Effector memory CD4-positive, alpha-beta T cell (primary cell): ENCODE results near the gene OR2F2.

Experiments used
- DNase-seq, 3 donors: peaks; one replicate each; pipeline ENCODE4 v3.0.0-alpha.2; 2020
- H3K27ac ChIP-seq: 2 replicates; pipeline ENCODE4 v1.7.0; 2013; ENCODE audit warnings: mild to moderate bottlenecking, low read length, moderate library complexity; ENCODE audit not compliant: insufficient read depth, poor library complexity, severe bottlenecking
- H3K27me3 ChIP-seq: replicated peaks from 2 replicates; pipeline ENCODE4 v1.7.0; 2013; ENCODE audit warnings: mild to moderate bottlenecking, low read length; ENCODE audit not compliant: insufficient read depth, control insufficient read depth, poor library complexity, severe bottlenecking
- H3K36me3 ChIP-seq: 2 replicates; pipeline ENCODE4 v1.7.0; 2013; ENCODE audit warnings: mild to moderate bottlenecking, low read length, moderate library complexity; ENCODE audit not compliant: control insufficient read depth, insufficient read depth
- H3K4me1 ChIP-seq: 2 replicates; pipeline ENCODE4 v1.7.0; 2013; ENCODE audit warnings: low read length, mild to moderate bottlenecking; ENCODE audit not compliant: control insufficient read depth, insufficient read depth, poor library complexity, severe bottlenecking
- H3K4me3 ChIP-seq: 2 replicates; pipeline ENCODE4 v1.7.0; 2013; ENCODE audit warnings: low read length, low read depth, mild to moderate bottlenecking; ENCODE audit not compliant: insufficient read depth, poor library complexity, severe bottlenecking
- H3K9me3 ChIP-seq: 2 replicates; pipeline ENCODE4 v1.7.0; 2013; ENCODE audit warnings: mild to moderate bottlenecking, low read length, moderate library complexity; ENCODE audit not compliant: control insufficient read depth

OR2F2 gene

DNA sequence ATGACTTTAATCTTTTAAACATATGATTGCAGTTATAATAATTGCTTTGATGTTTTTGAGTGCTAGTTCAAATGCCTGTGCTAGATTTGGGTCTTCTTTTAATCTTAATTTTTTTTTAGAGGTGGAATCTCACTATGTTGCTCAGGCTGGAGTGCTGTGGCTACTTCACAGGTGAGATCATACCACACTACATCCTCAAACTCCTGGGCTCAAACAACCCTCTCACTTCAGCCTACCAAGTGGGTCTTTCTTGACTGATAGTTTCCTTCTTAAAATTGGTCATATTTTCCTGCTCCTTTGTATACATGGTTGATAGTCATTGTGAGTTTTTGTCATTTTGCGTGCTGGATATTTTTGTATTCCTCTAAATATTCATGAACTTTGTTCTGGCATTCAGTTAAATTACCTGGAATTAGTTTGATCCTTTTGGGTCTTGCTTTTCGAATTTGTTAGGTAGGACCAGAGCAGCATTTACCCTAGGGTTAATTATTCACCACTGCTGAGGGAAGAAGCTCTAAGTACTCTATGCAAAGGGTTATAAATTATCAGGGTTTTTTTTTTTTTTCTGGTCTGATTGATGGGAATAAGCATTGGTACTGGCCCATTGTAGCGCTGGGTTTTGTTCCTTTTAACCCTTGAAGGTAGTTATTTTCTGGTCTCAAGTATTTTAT, 21.0 kb upstream of the OR2F2 start:
- no peaks in the 10 kb centered on the region for H3K9me3 ChIP-seq
- no peak overlapping the region for H3K4me3 ChIP-seq
- H3K27ac ChIP-seq = no peak overlapping the region
- H3K36me3 ChIP-seq = no peaks in the 10 kb centered on the region
- no peaks in the 10 kb centered on the region for H3K4me1 ChIP-seq
- H3K27me3 ChIP-seq = no peaks in the 10 kb centered on the region
- no peak for DNase-seq

- Histone ChIP-seq H3K27me3 (no peaks in the 10 kb centered on the region), H3K27ac (no peak overlapping the region), H3K36me3 (no peaks in the 10 kb centered on the region), H3K9me3 (no peaks in the 10 kb centered on the region), H3K4me3 (no peak overlapping the region), H3K4me1 (no peaks in the 10 kb centered on the region)
- no peak for DNase-seq
Measured at GRCh38 chr7:143914938-143915652, 19.9 kb upstream of the OR2F2 start.

GRCh38 chr7:143924851-143925250, 10.2 kb upstream of the OR2F2 start:
- Histone ChIP-seq H3K36me3 (no peaks in the 10 kb centered on the region), H3K9me3 (no peaks in the 10 kb centered on the region), H3K27me3 (peaks cover 2% of the 10 kb centered on the region), H3K4me3 (no peak overlapping the region), H3K4me1 (no peaks in the 10 kb centered on the region), H3K27ac (no peak overlapping the region)
- no peak for DNase-seq

GRCh38 chr7:143929224-143929920, 5.7 kb upstream of the OR2F2 start:
- no peaks in the 10 kb centered on the region for H3K9me3 ChIP-seq
- H3K36me3 ChIP-seq = no peaks in the 10 kb centered on the region
- no peaks in the 10 kb centered on the region for H3K4me1 ChIP-seq
- H3K27ac ChIP-seq = no peak overlapping the region
- DNase-seq = no peak
- no peak overlapping the region for H3K4me3 ChIP-seq
- no peaks in the 10 kb centered on the region for H3K27me3 ChIP-seq

DNA sequence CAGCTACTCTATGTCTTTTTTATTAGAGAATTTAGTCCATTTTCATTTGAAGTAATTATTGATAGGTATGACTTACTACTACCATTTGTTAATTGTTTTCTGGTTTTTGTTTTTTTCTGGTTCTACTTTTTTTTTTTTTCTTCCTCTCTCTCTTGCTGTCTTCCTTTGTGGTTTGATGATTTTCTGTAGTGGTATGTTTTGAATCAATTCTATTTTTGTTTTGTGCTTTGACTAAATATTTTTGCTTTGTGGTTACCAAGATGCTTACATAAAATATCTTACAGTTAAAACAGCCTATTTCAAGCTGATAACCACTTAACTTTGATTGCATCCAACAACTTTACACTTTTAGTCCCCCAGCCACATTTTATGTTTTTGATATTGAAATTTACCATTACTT, 3.3 kb upstream of the OR2F2 start:
- H3K36me3 ChIP-seq = no peaks in the 10 kb centered on the region
- no peak for DNase-seq
- no peak overlapping the region for H3K4me3 ChIP-seq
- no peaks in the 10 kb centered on the region for H3K4me1 ChIP-seq
- H3K27ac ChIP-seq = no peak overlapping the region
- H3K27me3 ChIP-seq = no peaks in the 10 kb centered on the region
- no peaks in the 10 kb centered on the region for H3K9me3 ChIP-seq

DNA sequence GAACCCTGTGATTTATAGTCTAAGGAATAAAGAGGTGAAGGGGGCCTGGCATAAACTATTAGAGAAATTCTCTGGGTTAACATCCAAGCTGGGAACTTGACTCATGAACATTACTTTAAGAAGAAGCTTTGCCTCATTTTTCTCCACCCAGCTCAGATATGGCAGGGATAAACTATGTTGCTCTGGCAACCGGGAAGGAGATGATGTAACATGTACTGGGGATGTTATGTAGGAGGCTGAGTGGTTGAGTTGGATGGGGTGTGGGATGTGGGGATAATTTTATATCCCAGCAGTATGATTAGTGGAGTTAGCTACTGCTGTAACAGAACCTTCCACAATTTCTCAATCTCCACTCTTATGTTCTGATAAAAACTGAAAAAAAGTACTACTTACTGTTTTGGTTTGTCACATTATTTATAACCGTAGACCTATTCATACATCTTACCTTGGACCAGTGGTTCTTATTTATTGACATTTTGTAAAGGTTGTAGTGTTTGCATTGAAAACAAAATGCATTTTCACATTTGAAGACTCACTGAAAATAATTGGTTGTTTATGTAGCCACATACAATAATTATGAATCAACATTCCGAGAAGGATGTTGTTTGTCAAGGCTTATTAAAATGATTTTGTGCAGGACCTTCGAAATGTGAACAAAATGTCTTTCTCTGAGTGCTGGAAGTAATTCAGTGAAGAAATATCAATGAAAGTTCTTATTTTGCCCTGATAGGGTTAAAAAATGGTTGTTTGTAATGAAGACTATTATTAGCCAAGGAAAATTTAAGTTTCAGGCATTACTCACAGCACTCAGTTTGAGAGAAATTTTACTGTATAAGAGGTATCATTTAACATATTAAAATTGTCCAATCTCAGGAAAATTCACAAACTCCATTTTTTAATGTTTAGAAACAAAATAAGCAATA, 1.3 kb downstream of the OR2F2 start:
- Histone ChIP-seq H3K9me3 (no peaks in the 10 kb centered on the region), H3K4me3 (no peak overlapping the region), H3K4me1 (no peaks in the 10 kb centered on the region), H3K36me3 (no peaks in the 10 kb centered on the region), H3K27ac (no peak overlapping the region), H3K27me3 (no peaks in the 10 kb centered on the region)
- DNase-seq = no peak

GRCh38 chr7:143938379-143939243, 3.6 kb downstream of the OR2F2 start:
- no peaks in the 10 kb centered on the region for H3K9me3 ChIP-seq

GRCh38 chr7:143945423-143945822, 10.4 kb downstream of the OR2F2 start:
- Histone ChIP-seq H3K27ac (no peak overlapping the region), H3K36me3 (no peaks in the 10 kb centered on the region), H3K4me3 (no peak overlapping the region), H3K27me3 (no peaks in the 10 kb centered on the region), H3K9me3 (no peaks in the 10 kb centered on the region), H3K4me1 (no peaks in the 10 kb centered on the region)
- DNase-seq = no peak

More at GRCh38 chr7:143938379-143939243, 3.6 kb downstream of the OR2F2 start:
- no peak for DNase-seq
- Histone ChIP-seq H3K36me3 (no peaks in the 10 kb centered on the region), H3K27ac (no peak overlapping the region), H3K4me1 (no peaks in the 10 kb centered on the region), H3K4me3 (no peak overlapping the region), H3K27me3 (no peaks in the 10 kb centered on the region)

DNA sequence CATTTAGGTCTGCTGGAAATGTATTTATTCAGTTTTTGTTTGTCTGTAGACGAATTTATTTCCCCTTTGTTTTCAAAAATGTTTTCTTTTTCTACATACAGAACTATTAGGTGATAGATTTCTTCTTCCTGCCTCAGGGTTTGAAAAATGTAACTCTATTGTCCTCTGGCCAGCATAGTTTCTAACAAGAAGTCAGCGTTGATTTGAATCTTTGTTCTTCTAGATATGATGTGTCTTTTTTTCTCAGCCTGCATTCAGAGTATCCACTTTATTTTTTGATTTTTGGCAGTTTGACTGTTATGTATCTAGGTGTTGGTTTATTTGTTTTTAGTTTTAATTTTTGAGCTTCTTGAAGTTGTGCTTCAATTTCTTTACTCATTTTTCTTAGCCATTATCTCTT, 12.1 kb downstream of the OR2F2 start:
- Histone ChIP-seq H3K4me1 (no peaks in the 10 kb centered on the region), H3K4me3 (no peak overlapping the region), H3K27ac (no peak overlapping the region), H3K36me3 (no peaks in the 10 kb centered on the region), H3K9me3 (no peaks in the 10 kb centered on the region), H3K27me3 (no peaks in the 10 kb centered on the region)
- DNase-seq = no peak
